Transverse colon (tissue), 4 donors: ENCODE measurements around the gene SLC38A3.

ENCODE experiments used
- CTCF ChIP-seq, 5 experiments: fragments of 200-600 bp in 3 of 5; fragments of 450-650 bp in 2 of 5; sonication (generic) in 3 of 5; IDR thresholded peaks; 1 replicate in 2 of 5; 2 replicates in 3 of 5; pipeline ENCODE4 v1.5.1; 2016 to 2017; ENCODE audit warnings: antibody characterized with exemption in 5 of 5, inconsistent platforms in 3 of 5, mild to moderate bottlenecking in 2 of 5, moderate library complexity in 1 of 5
- EP300 ChIP-seq: sonication (generic); formaldehyde crosslinking; IDR thresholded peaks from one replicate; pipeline ENCODE4 v1.6.1; 2017; ENCODE audit warnings: antibody characterized with exemption, low read depth
- POLR2A ChIP-seq: fragments of 450-650 bp; IDR thresholded peaks from one replicate; pipeline ENCODE4 v1.6.1; 2016; ENCODE audit warnings: antibody characterized with exemption, mild to moderate bottlenecking, moderate library complexity
- POLR2AphosphoS5 ChIP-seq, 3 donors: sonication (generic); formaldehyde crosslinking; IDR thresholded peaks; one replicate each; pipeline ENCODE4 v1.6.1; 2016; ENCODE audit warnings: antibody characterized with exemption in 3 of 3

GRCh38 chr3:50219285-50219684 is 14.2 kb downstream of the SLC38A3 start:
- TF ChIP-seq CTCF (IDR thresholded peaks at IDR 0.05) (no peak), EP300 (no peak), POLR2A (no peak), POLR2AphosphoS5 (IDR thresholded peaks at IDR 0.05) (no peak)
